ENCODE results near the gene DMRTB1. TPM values are rescaled to one million over a fixed set of nuclear protein-coding genes. Genes with fewer than 3 reads are reported as not detected.
A peak's percentile ranks its signal among the peaks of the same experiment; 100 is the strongest.

DMRTB1 gene
- not detected for total RNA-seq

GRCh38 chr1:53459321-53460175 lies at the start of gene DMRTB1:
DMRTB1 (plus strand) TSS chr1:53459399; CDS start chr1:53459454, 55 bp downstream.
- H3K4me3 Mint-ChIP-seq: no peak within 1 kb of the TSS
- no peaks in the 10 kb centered on the region for H3K36me3 Mint-ChIP-seq
- H3K4me1 Mint-ChIP-seq: no peaks in the 10 kb centered on the region

GRCh38 chr1:53409695-53410094 lies 49.5 kb upstream of the DMRTB1 start:
- Mint-ChIP-seq H3K9me3 (no peaks in the 10 kb centered on the region), H3K27ac (no peak overlapping the region), H3K4me1 (peaks cover 45% of the 10 kb centered on the region), H3K4me3 (no peak overlapping the region), H3K27me3 (no peaks in the 10 kb centered on the region), H3K36me3 (no peaks in the 10 kb centered on the region)
- no peak for DNase-seq

More at GRCh38 chr1:53459321-53460175, at the start of gene DMRTB1:
- no peak for DNase-seq
- no peaks in the 10 kb centered on the region for H3K9me3 Mint-ChIP-seq
- no peaks in the 10 kb centered on the region for H3K27me3 Mint-ChIP-seq
- no peak within 1 kb of the TSS for H3K27ac Mint-ChIP-seq

- peaks cover 47% of the 10 kb centered on the region for H3K4me1 Mint-ChIP-seq
Measured at GRCh38 chr1:53410100-53410541, 49.1 kb upstream of the DMRTB1 start.

GRCh38 chr1:53410701-53411100 lies 48.5 kb upstream of the DMRTB1 start:
- Mint-ChIP-seq H3K27ac (peak overlapping the region; percentile 30), H3K4me3 (no peak overlapping the region)

More at GRCh38 chr1:53410100-53410541, 49.1 kb upstream of the DMRTB1 start:
- Mint-ChIP-seq H3K27me3 (no peaks in the 10 kb centered on the region), H3K27ac (no peak overlapping the region), H3K4me3 (no peak overlapping the region), H3K9me3 (no peaks in the 10 kb centered on the region), H3K36me3 (no peaks in the 10 kb centered on the region)
- DNase-seq: peak; percentile 39

GRCh38 chr1:53411541-53412152 lies 47.6 kb upstream of the DMRTB1 start:
- no peaks in the 10 kb centered on the region for H3K9me3 Mint-ChIP-seq
- H3K36me3 Mint-ChIP-seq: no peaks in the 10 kb centered on the region
- DNase-seq: peak; percentile 28
- peaks cover 52% of the 10 kb centered on the region for H3K4me1 Mint-ChIP-seq
- H3K4me3 Mint-ChIP-seq: no peak overlapping the region
- H3K27me3 Mint-ChIP-seq: no peaks in the 10 kb centered on the region
- H3K27ac Mint-ChIP-seq: peak overlapping the region; percentile 94

More at GRCh38 chr1:53410701-53411100, 48.5 kb upstream of the DMRTB1 start:
- peaks cover 50% of the 10 kb centered on the region for H3K4me1 Mint-ChIP-seq
- DNase-seq: no peak
- no peaks in the 10 kb centered on the region for H3K9me3 Mint-ChIP-seq
- no peaks in the 10 kb centered on the region for H3K36me3 Mint-ChIP-seq
- no peaks in the 10 kb centered on the region for H3K27me3 Mint-ChIP-seq

GRCh38 chr1:53412285-53413174 lies 46.7 kb upstream of the DMRTB1 start:
- H3K36me3 Mint-ChIP-seq: no peaks in the 10 kb centered on the region

GRCh38 chr1:53413175-53414001 lies 45.8 kb upstream of the DMRTB1 start:
- H3K4me3 Mint-ChIP-seq: peak overlapping the region; percentile 49

More at GRCh38 chr1:53412285-53413174, 46.7 kb upstream of the DMRTB1 start:
- peaks cover 57% of the 10 kb centered on the region for H3K4me1 Mint-ChIP-seq
- H3K27me3 Mint-ChIP-seq: no peaks in the 10 kb centered on the region
- no peaks in the 10 kb centered on the region for H3K9me3 Mint-ChIP-seq
- peak overlapping the region; percentile 47 for H3K4me3 Mint-ChIP-seq
- peak overlapping the region; percentile 94 for H3K27ac Mint-ChIP-seq
- no peak for DNase-seq

GRCh38 chr1:53414632-53415031 lies 44.6 kb upstream of the DMRTB1 start:
- H3K27ac Mint-ChIP-seq: peak overlapping the region; percentile 94
- H3K27me3 Mint-ChIP-seq: no peaks in the 10 kb centered on the region
- no peaks in the 10 kb centered on the region for H3K9me3 Mint-ChIP-seq
- no peak for DNase-seq
- peaks cover 57% of the 10 kb centered on the region for H3K4me1 Mint-ChIP-seq
- H3K36me3 Mint-ChIP-seq: no peaks in the 10 kb centered on the region
- no peak overlapping the region for H3K4me3 Mint-ChIP-seq

More at GRCh38 chr1:53413175-53414001, 45.8 kb upstream of the DMRTB1 start:
- Mint-ChIP-seq H3K9me3 (no peaks in the 10 kb centered on the region), H3K27me3 (no peaks in the 10 kb centered on the region), H3K36me3 (no peaks in the 10 kb centered on the region), H3K4me1 (peaks cover 57% of the 10 kb centered on the region), H3K27ac (peak overlapping the region; percentile 94)
- peak; percentile 80 for DNase-seq

- Mint-ChIP-seq H3K36me3 (no peaks in the 10 kb centered on the region), H3K4me3 (no peak overlapping the region), H3K27me3 (no peaks in the 10 kb centered on the region), H3K9me3 (no peaks in the 10 kb centered on the region), H3K4me1 (peaks cover 52% of the 10 kb centered on the region), H3K27ac (no peak overlapping the region)
- DNase-seq: no peak
Measured at GRCh38 chr1:53415432-53415831, 43.8 kb upstream of the DMRTB1 start.

GRCh38 chr1:53416269-53416813 lies 42.9 kb upstream of the DMRTB1 start:
- Mint-ChIP-seq H3K4me1 (peaks cover 53% of the 10 kb centered on the region), H3K36me3 (peaks cover 2% of the 10 kb centered on the region), H3K9me3 (peaks cover 5% of the 10 kb centered on the region), H3K27ac (no peak overlapping the region), H3K4me3 (no peak overlapping the region), H3K27me3 (no peaks in the 10 kb centered on the region)
- DNase-seq: no peak

GRCh38 chr1:53417074-53417511 lies 42.1 kb upstream of the DMRTB1 start:
- no peaks in the 10 kb centered on the region for H3K27me3 Mint-ChIP-seq
- H3K27ac Mint-ChIP-seq: no peak overlapping the region
- peaks cover 45% of the 10 kb centered on the region for H3K4me1 Mint-ChIP-seq
- DNase-seq: no peak
- peaks cover 9% of the 10 kb centered on the region for H3K9me3 Mint-ChIP-seq
- H3K36me3 Mint-ChIP-seq: peaks cover 2% of the 10 kb centered on the region
- no peak overlapping the region for H3K4me3 Mint-ChIP-seq

GRCh38 chr1:53419034-53419433 lies 40.2 kb upstream of the DMRTB1 start:
- DNase-seq: no peak
- H3K4me1 Mint-ChIP-seq: peaks cover 27% of the 10 kb centered on the region
- no peak overlapping the region for H3K4me3 Mint-ChIP-seq
- H3K36me3 Mint-ChIP-seq: peaks cover 2% of the 10 kb centered on the region
- H3K27me3 Mint-ChIP-seq: no peaks in the 10 kb centered on the region
- H3K27ac Mint-ChIP-seq: no peak overlapping the region
- H3K9me3 Mint-ChIP-seq: peaks cover 9% of the 10 kb centered on the region

- Mint-ChIP-seq H3K27ac (no peak overlapping the region), H3K4me1 (peaks cover 16% of the 10 kb centered on the region), H3K9me3 (peaks cover 9% of the 10 kb centered on the region), H3K4me3 (no peak overlapping the region), H3K36me3 (peaks cover 2% of the 10 kb centered on the region), H3K27me3 (peaks cover 2% of the 10 kb centered on the region)
- DNase-seq: no peak
Measured at GRCh38 chr1:53420341-53420740, 38.9 kb upstream of the DMRTB1 start.

GRCh38 chr1:53421208-53421607 lies 38.0 kb upstream of the DMRTB1 start:
- Mint-ChIP-seq H3K4me3 (no peak overlapping the region), H3K4me1 (peaks cover 16% of the 10 kb centered on the region), H3K9me3 (peaks cover 9% of the 10 kb centered on the region), H3K27ac (no peak overlapping the region), H3K36me3 (peaks cover 2% of the 10 kb centered on the region), H3K27me3 (peaks cover 3% of the 10 kb centered on the region)
- DNase-seq: no peak

Data from activated naive CD8-positive, alpha-beta T cell treated with anti-CD3 and anti-CD28 coated beads for 36 hours (primary cell).